ENCODE results near the gene CASZ1.

The CASZ1 gene

DNA sequence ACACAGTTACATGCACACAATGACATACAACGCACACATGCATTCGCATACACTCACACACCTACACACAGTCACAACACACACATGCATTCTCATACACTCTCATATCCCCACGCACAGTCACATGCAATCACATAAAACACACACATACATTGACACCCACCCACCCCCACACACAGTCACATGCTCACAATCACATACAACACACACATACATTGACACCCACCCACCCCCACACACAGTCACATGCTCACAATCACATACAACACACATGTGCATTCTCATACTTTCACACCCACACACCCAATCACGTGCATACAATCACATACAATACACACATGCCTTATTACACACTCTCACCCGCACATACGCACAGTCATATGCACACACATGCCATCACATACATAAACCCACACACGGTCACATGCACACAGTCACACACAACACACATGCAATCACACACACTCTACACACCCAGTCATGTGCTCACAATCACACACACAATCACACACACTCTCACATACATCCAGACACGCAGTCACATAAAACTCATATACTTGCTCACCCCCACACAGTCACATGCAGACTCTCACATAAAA lies 134.3 kb downstream of the CASZ1 start:
- H3K9me3 ChIP-seq (ENCODE audit: insufficient read depth, low read length, severe bottlenecking) = no peaks in the 10 kb centered on the region
- peaks cover 16% of the 10 kb centered on the region for H4K20me1 ChIP-seq (ENCODE audit: insufficient read depth, low read length)
- H3K27ac ChIP-seq (ENCODE audit: low read length) = no peak overlapping the region
- ATAC-seq (ENCODE audit: insufficient read depth, low read depth) = no peak
- no peak overlapping the region for H2AFZ ChIP-seq (ENCODE audit: low read depth, low read length)
- H3K79me2 ChIP-seq (ENCODE audit: insufficient read depth, low read length) = no peaks in the 10 kb centered on the region
- no peak for DNase-seq
- H3K4me1 ChIP-seq (ENCODE audit: insufficient read depth, low read length) = no peaks in the 10 kb centered on the region
- TF ChIP-seq EZH2 (IDR thresholded peaks at IDR 0.05; ENCODE audit: borderline replicate concordance, low read depth, low read length, severe bottlenecking) = no peak
- TF ChIP-seq, protein P1, sequence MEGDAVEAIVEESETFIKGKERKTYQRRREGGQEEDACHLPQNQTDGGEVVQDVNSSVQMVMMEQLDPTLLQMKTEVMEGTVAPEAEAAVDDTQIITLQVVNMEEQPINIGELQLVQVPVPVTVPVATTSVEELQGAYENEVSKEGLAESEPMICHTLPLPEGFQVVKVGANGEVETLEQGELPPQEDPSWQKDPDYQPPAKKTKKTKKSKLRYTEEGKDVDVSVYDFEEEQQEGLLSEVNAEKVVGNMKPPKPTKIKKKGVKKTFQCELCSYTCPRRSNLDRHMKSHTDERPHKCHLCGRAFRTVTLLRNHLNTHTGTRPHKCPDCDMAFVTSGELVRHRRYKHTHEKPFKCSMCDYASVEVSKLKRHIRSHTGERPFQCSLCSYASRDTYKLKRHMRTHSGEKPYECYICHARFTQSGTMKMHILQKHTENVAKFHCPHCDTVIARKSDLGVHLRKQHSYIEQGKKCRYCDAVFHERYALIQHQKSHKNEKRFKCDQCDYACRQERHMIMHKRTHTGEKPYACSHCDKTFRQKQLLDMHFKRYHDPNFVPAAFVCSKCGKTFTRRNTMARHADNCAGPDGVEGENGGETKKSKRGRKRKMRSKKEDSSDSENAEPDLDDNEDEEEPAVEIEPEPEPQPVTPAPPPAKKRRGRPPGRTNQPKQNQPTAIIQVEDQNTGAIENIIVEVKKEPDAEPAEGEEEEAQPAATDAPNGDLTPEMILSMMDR (IDR thresholded peaks at IDR 0.05; ENCODE audit: borderline replicate concordance, extremely low read depth, low read length, poor library complexity, severe bottlenecking) = no peak
- H3K4me2 ChIP-seq (ENCODE audit: insufficient read depth, low read length) = no peak overlapping the region
- no peak overlapping the region for H3K9ac ChIP-seq (ENCODE audit: low read depth, low read length)
- no peak overlapping the region for H3K4me3 ChIP-seq (ENCODE audit: low read depth in 1 of 2, low read length in 2 of 2)
- peaks cover 7% of the 10 kb centered on the region for H3K36me3 ChIP-seq (ENCODE audit: insufficient read depth, low read length)
- H3K27me3 ChIP-seq (ENCODE audit: insufficient read depth, low read length, poor library complexity) = no peaks in the 10 kb centered on the region

DNA sequence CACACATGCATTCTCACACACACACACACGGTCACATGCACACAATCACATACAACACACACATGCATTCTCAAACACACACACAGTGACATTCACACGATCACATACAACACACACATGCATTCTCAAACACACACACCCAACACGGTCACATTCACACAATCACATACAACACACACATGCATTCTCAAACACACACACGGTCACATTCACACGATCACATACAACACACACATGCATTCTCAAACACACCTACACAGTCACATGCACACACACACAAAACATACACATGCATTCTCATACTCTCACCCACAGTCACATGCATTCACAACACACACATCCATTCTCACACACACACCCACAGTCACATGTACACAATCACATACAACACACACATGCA lies 135.0 kb downstream of the CASZ1 start:
- DNase-seq (no peak), ATAC-seq (ENCODE audit: insufficient read depth, low read depth) (no peak)
- no peaks in the 10 kb centered on the region for H3K79me2 ChIP-seq (ENCODE audit: insufficient read depth, low read length)
- H4K20me1 ChIP-seq (ENCODE audit: insufficient read depth, low read length) = peaks cover 8% of the 10 kb centered on the region
- H3K9me3 ChIP-seq (ENCODE audit: insufficient read depth, low read length, severe bottlenecking) = no peaks in the 10 kb centered on the region
- peaks cover 7% of the 10 kb centered on the region for H3K36me3 ChIP-seq (ENCODE audit: insufficient read depth, low read length)
- no peak overlapping the region for H3K9ac ChIP-seq (ENCODE audit: low read depth, low read length)
- no peak overlapping the region for H3K4me2 ChIP-seq (ENCODE audit: insufficient read depth, low read length)
- H3K27me3 ChIP-seq (ENCODE audit: insufficient read depth, low read length, poor library complexity) = no peaks in the 10 kb centered on the region
- TF ChIP-seq, protein P1 (IDR thresholded peaks at IDR 0.05; ENCODE audit: borderline replicate concordance, extremely low read depth, low read length, poor library complexity, severe bottlenecking) = no peak
- no peak for TF ChIP-seq EZH2 (IDR thresholded peaks at IDR 0.05; ENCODE audit: borderline replicate concordance, low read depth, low read length, severe bottlenecking)
- no peak overlapping the region for H3K27ac ChIP-seq (ENCODE audit: low read length)
- no peak overlapping the region for H3K4me3 ChIP-seq (ENCODE audit: low read depth in 1 of 2, low read length in 2 of 2)
- H3K4me1 ChIP-seq (ENCODE audit: insufficient read depth, low read length) = no peaks in the 10 kb centered on the region
- H2AFZ ChIP-seq (ENCODE audit: low read depth, low read length) = no peak overlapping the region

DNA sequence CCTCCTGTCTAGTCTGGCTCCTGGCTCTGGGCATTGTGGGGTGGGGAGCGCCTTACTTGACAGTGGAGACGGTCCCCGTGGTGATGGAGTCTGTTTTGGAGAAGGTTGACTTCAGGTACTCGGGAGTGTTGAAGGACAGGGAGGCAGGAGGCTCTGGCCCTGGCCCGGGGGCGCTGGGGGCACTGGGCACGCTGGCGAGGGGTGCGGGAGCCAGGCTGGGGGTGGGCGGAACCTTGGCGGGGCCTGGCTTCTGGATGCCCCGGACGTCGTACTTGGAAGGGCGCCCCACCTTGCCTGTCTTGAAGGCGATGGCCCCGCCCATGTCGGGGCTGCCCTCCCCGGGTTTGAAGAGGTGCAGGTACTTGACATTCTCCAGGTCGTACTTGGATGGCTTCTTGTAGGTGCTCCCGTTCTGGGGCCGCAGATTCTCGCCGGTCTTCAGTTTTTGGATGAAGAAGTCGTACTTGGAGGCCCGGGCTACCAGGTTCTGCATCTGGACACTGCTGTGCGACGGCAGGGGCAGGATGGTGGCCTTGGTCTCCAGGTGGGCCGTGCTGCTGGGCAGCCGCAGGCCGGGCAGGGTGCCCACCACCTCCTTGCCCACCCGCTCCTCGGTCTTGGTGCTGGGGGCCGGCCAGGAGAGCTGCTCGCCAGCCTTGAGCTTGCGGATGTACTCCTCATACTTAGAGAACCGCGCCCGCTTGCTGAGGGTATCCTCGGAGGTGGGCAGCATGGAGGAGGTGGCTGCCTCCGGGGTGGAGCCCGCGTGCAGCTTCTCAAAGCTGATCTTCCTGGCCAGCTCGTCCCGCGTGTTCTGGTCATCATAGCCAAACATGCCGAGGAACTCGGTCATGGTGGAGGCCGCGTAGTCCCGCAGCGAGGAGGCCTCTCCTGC lies 136.6 kb downstream of the CASZ1 start:
- H4K20me1 ChIP-seq (ENCODE audit: insufficient read depth, low read length) = peaks cover 8% of the 10 kb centered on the region
- H3K27ac ChIP-seq (ENCODE audit: low read length) = no peak overlapping the region
- H3K9me3 ChIP-seq (ENCODE audit: insufficient read depth, low read length, severe bottlenecking) = no peaks in the 10 kb centered on the region
- no peak for TF ChIP-seq EZH2 (IDR thresholded peaks at IDR 0.05; ENCODE audit: borderline replicate concordance, low read depth, low read length, severe bottlenecking)
- TF ChIP-seq, protein P1 (IDR thresholded peaks at IDR 0.05; ENCODE audit: borderline replicate concordance, extremely low read depth, low read length, poor library complexity, severe bottlenecking) = no peak
- H3K79me2 ChIP-seq (ENCODE audit: insufficient read depth, low read length) = no peaks in the 10 kb centered on the region
- H3K4me3 ChIP-seq (ENCODE audit: low read depth in 1 of 2, low read length in 2 of 2) = no peak overlapping the region
- no peak for ATAC-seq (ENCODE audit: insufficient read depth, low read depth)
- no peak overlapping the region for H2AFZ ChIP-seq (ENCODE audit: low read depth, low read length)
- no peak overlapping the region for H3K4me2 ChIP-seq (ENCODE audit: insufficient read depth, low read length)
- H3K4me1 ChIP-seq (ENCODE audit: insufficient read depth, low read length) = no peaks in the 10 kb centered on the region
- peaks cover 7% of the 10 kb centered on the region for H3K36me3 ChIP-seq (ENCODE audit: insufficient read depth, low read length)
- DNase-seq = no peak
- no peak overlapping the region for H3K9ac ChIP-seq (ENCODE audit: low read depth, low read length)
- no peaks in the 10 kb centered on the region for H3K27me3 ChIP-seq (ENCODE audit: insufficient read depth, low read length, poor library complexity)

Measured in DND-41 (cell line).